ENCODE data around the gene CCDC17. TPM values are rescaled to one million over a fixed set of nuclear protein-coding genes. Genes with fewer than 3 reads are reported as not detected.
A peak's percentile ranks its signal among the peaks of the same experiment; 100 is the strongest.

CCDC17 gene
- total RNA-seq, 1 experiment from 2014 or later = 2.2 TPM

GRCh38 chr1:45583666-45584350 lies 40.0 kb downstream of the CCDC17 start, which contains the start of gene NASP:
Gene NASP, plus strand, starts transcription at chr1:45584041. Its CDS starts 106 bp downstream, at chr1:45584147.
- BruUV-seq (replicated peaks) = no TSS peak
- in situ Hi-C loops (cut with HindIII; ENCODE audit: low pct_unique_long_range_greater_than_20kb, low sequenced_read_pairs) (no loop called here), intact Hi-C loops (cut with micrococcal nuclease; ENCODE audit: unreplicated experiment) (no loop called here)
- ChIA-PET CTCF (interaction anchor here (0.7 kb wide), 1 partner anchor 190 kb away, joined by 3 read pairs; no protein-coding TSS in a partner anchor), POLR2A (no interaction called here)
- H3K4me1 ChIP-seq (ENCODE audit: control insufficient read depth, insufficient read depth, low read length) = peaks cover 8% of the 10 kb centered on the region; the same call in 1 of the 2 replicates
- no peak for TF ChIP-seq REST (IDR thresholded peaks at IDR 0.05; ENCODE audit: insufficient read depth in 1 of 2, low read depth in 2 of 2, low read length in 1 of 2)
- TF ChIP-seq TCF7L2 (IDR thresholded peaks at IDR 0.05; ENCODE audit: low read depth, low read length) = peak; percentile 56; the same call in 1 of the 2 replicates
- peak; percentile 64; the same call in 1 of the 2 replicates for TF ChIP-seq SIN3A (IDR thresholded peaks at IDR 0.05; ENCODE audit: borderline replicate concordance, insufficient read depth, low read depth, low read length)
- TF ChIP-seq POLR2AphosphoS5 (IDR thresholded peaks at IDR 0.05; ENCODE audit: low read depth, low read length) = peak; percentile 99
- TF ChIP-seq CTCF (IDR thresholded peaks at IDR 0.05) = no peak
- no peak for DNase-seq (ENCODE audit: low read depth, low spot score)
- H3K36me3 ChIP-seq (ENCODE audit: control insufficient read depth, insufficient read depth, low read length) = peaks cover 2% of the 10 kb centered on the region; the same call in 1 of the 2 replicates
- H3K4me3 ChIP-seq (ENCODE audit: low read depth in 2 of 2, low read length in 2 of 2) = peak within 1 kb of the TSS; percentile 89 to 98
- no peaks in the 10 kb centered on the region for H3K27me3 ChIP-seq (ENCODE audit: control insufficient read depth, insufficient read depth, low read length)
- no peaks in the 10 kb centered on the region for H3K9me3 ChIP-seq (ENCODE audit: control insufficient read depth, insufficient read depth, low read depth, low read length)
- peak; percentile 87 for ATAC-seq
- peak within 1 kb of the TSS; percentile 90 for H3K27ac ChIP-seq (ENCODE audit: low read length)

- Histone ChIP-seq H3K27ac (ENCODE audit: low read length) (peak overlapping the region; percentile 90), H3K4me3 (ENCODE audit: low read depth in 2 of 2, low read length in 2 of 2) (peak overlapping the region; percentile 89 to 98), H3K36me3 (ENCODE audit: control insufficient read depth, insufficient read depth, low read length) (peaks cover 2% of the 10 kb centered on the region; the same call in 1 of the 2 replicates), H3K27me3 (ENCODE audit: control insufficient read depth, insufficient read depth, low read length) (no peaks in the 10 kb centered on the region), H3K9me3 (ENCODE audit: control insufficient read depth, insufficient read depth, low read depth, low read length) (no peaks in the 10 kb centered on the region), H3K4me1 (ENCODE audit: control insufficient read depth, insufficient read depth, low read length) (peaks cover 8% of the 10 kb centered on the region; the same call in 1 of the 2 replicates)
- intact Hi-C loops (cut with micrococcal nuclease; ENCODE audit: unreplicated experiment) (no loop called here), in situ Hi-C loops (cut with HindIII; ENCODE audit: low pct_unique_long_range_greater_than_20kb, low sequenced_read_pairs) (no loop called here)
- peak; percentile 91 for ATAC-seq
- TSS peak; percentile 86 for BruUV-seq (replicated peaks)
- TF ChIP-seq TCF7L2 (IDR thresholded peaks at IDR 0.05; ENCODE audit: low read depth, low read length) (peak; percentile 6; the same call in 1 of the 2 replicates), CTCF (IDR thresholded peaks at IDR 0.05) (no peak), SIN3A (IDR thresholded peaks at IDR 0.05; ENCODE audit: borderline replicate concordance, insufficient read depth, low read depth, low read length) (no peak)
- peak; percentile 97 for DNase-seq (ENCODE audit: low read depth, low spot score)
- CTCF ChIA-PET = interaction anchor here (0.7 kb wide), 1 partner anchor 189 kb away, joined by 3 read pairs; no protein-coding TSS in a partner anchor
- POLR2A ChIA-PET = interaction anchor here (0.7 to 1.2 kb wide), 2 partner anchors 62 to 759 kb away, joined by 3 to 10 read pairs; partner anchors contain the start of gene PRDX1
These were observed 40.6 kb downstream of the CCDC17 start for GRCh38 chr1:45583264-45583665.
